SK-N-SH treated with all-trans-retinoic acid at 6 μM for 48 hours (cell line): Measurements from ENCODE around the gene ICAM3.

Source experiments
- ATAC-seq: fragments of 200-7000 bp; cut with Tn5 transposase; 3 replicates; pipeline ENCODE4 v1.9.1; 2020; ENCODE audit warnings: mild to moderate bottlenecking, moderate library complexity
- ARNTL ChIP-seq: fragments of 450-650 bp; formaldehyde crosslinking; IDR thresholded peaks from 2 replicates; pipeline ENCODE4 v1.5.0; 2020; ENCODE audit warnings: low read depth, mild to moderate bottlenecking, moderate library complexity, borderline replicate concordance
- BACH2 ChIP-seq: fragments of 250-450 bp; sonication (Bioruptor Pico); IDR thresholded peaks from 2 replicates; pipeline ENCODE4 v1.9.0; 2021; ENCODE audit warnings: mild to moderate bottlenecking, borderline replicate concordance
- CREB5 ChIP-seq: fragments of 250-450 bp; sonication (Bioruptor Pico); IDR thresholded peaks from 2 replicates; pipeline ENCODE4 v1.5.1; 2020; ENCODE audit warnings: low read depth, mild to moderate bottlenecking, moderate library complexity
- CSDC2 ChIP-seq: fragments of 250-450 bp; sonication (Bioruptor Pico); IDR thresholded peaks from 2 replicates; pipeline ENCODE4 v1.5.0; 2020; ENCODE audit warnings: mild to moderate bottlenecking, moderate library complexity
- ESRRG ChIP-seq: fragments of 250-450 bp; sonication (Bioruptor Pico); IDR thresholded peaks from 2 replicates; pipeline ENCODE4 v1.6.1; 2021; ENCODE audit warnings: mild to moderate bottlenecking
- GLIS3 ChIP-seq: fragments of 250-450 bp; sonication (Bioruptor Pico); IDR thresholded peaks from 2 replicates; pipeline ENCODE4 v1.5.0; 2020; ENCODE audit warnings: mild to moderate bottlenecking, moderate library complexity
- ISL1 ChIP-seq: fragments of 250-450 bp; sonication (Bioruptor Pico); IDR thresholded peaks from 2 replicates; pipeline ENCODE4 v2.1.2; 2022; ENCODE audit warnings: mild to moderate bottlenecking, moderate library complexity
- OSR1 ChIP-seq: fragments of 250-450 bp; sonication (Bioruptor Pico); IDR thresholded peaks from 2 replicates; pipeline ENCODE4 v1.8.0; 2022; ENCODE audit warnings: moderate library complexity, mild to moderate bottlenecking, inconsistent platforms
- PPARA ChIP-seq: fragments of 250-450 bp; sonication (Bioruptor Pico); IDR thresholded peaks from 2 replicates; pipeline ENCODE4 v1.5.0; 2020; ENCODE audit warnings: mild to moderate bottlenecking, borderline replicate concordance
- RARB ChIP-seq: fragments of 250-450 bp; sonication (Bioruptor Pico); IDR thresholded peaks from 2 replicates; pipeline ENCODE4 v1.8.0; 2021; ENCODE audit warnings: mild to moderate bottlenecking, moderate library complexity
- SNAI2 ChIP-seq: fragments of 250-450 bp; sonication (Bioruptor Pico); IDR thresholded peaks from 2 replicates; pipeline ENCODE4 v1.5.0; 2020; ENCODE audit warnings: mild to moderate bottlenecking, moderate library complexity
- TCF4 ChIP-seq: fragments of 250-450 bp; sonication (Bioruptor Pico); IDR thresholded peaks from 2 replicates; pipeline ENCODE4 v1.8.0; 2021; ENCODE audit warnings: mild to moderate bottlenecking, moderate library complexity, borderline replicate concordance
- TOX ChIP-seq: fragments of 250-450 bp; sonication (Bioruptor Pico); IDR thresholded peaks from 2 replicates; pipeline ENCODE4 v1.8.0; 2021; ENCODE audit warnings: mild to moderate bottlenecking, moderate library complexity, borderline replicate concordance
- TSHZ2 ChIP-seq: fragments of 250-450 bp; sonication (Bioruptor Pico); IDR thresholded peaks from 2 replicates; pipeline ENCODE4 v1.5.0; 2020; ENCODE audit warnings: mild to moderate bottlenecking, moderate library complexity
- ZC3H10 ChIP-seq: fragments of 250-450 bp; sonication (Bioruptor Pico); IDR thresholded peaks from 2 replicates; pipeline ENCODE4 v1.5.1; 2021; ENCODE audit warnings: mild to moderate bottlenecking, moderate library complexity
- ZFP3 ChIP-seq: fragments of 250-450 bp; sonication (Bioruptor Pico); IDR thresholded peaks from 2 replicates; pipeline ENCODE4 v1.5.0; 2020; ENCODE audit warnings: mild to moderate bottlenecking, moderate library complexity
- ZFP30 ChIP-seq: fragments of 450-650 bp; formaldehyde crosslinking; IDR thresholded peaks from 2 replicates; pipeline ENCODE4 v1.5.0; 2022; ENCODE audit warnings: mild to moderate bottlenecking, moderate library complexity
- ZNF565 ChIP-seq: fragments of 450-650 bp; formaldehyde crosslinking; conservative IDR thresholded peaks from 2 replicates; pipeline ENCODE4 v1.5.0; 2020; ENCODE audit warnings: low read depth, mild to moderate bottlenecking, moderate library complexity
- ZNF70 ChIP-seq: fragments of 450-650 bp; formaldehyde crosslinking; IDR thresholded peaks from 2 replicates; pipeline ENCODE4 v1.5.0; 2020; ENCODE audit warnings: mild to moderate bottlenecking, moderate library complexity
- ZNF8 ChIP-seq: fragments of 450-650 bp; formaldehyde crosslinking; IDR thresholded peaks from 2 replicates; pipeline ENCODE4 v1.5.0; 2020; ENCODE audit warnings: mild to moderate bottlenecking, moderate library complexity
- TF ChIP-seq, protein P1 (sequence below): fragments of 250-450 bp; sonication (Bioruptor Pico); IDR thresholded peaks from 2 replicates; pipeline ENCODE4 v1.8.0; 2020; ENCODE audit warnings: mild to moderate bottlenecking, moderate library complexity, borderline replicate concordance
- TF ChIP-seq, protein P2 (sequence below): fragments of 250-450 bp; sonication (Bioruptor Pico); IDR thresholded peaks from 2 replicates; pipeline ENCODE4 v1.8.0; 2021; ENCODE audit warnings: low read depth, mild to moderate bottlenecking, moderate library complexity, borderline replicate concordance
- TF ChIP-seq, protein P3 (sequence below): fragments of 250-450 bp; sonication (Bioruptor Pico); IDR thresholded peaks from 2 replicates; pipeline ENCODE4 v1.5.1; 2021; ENCODE audit warnings: mild to moderate bottlenecking, moderate library complexity

The ICAM3 gene, protein sequence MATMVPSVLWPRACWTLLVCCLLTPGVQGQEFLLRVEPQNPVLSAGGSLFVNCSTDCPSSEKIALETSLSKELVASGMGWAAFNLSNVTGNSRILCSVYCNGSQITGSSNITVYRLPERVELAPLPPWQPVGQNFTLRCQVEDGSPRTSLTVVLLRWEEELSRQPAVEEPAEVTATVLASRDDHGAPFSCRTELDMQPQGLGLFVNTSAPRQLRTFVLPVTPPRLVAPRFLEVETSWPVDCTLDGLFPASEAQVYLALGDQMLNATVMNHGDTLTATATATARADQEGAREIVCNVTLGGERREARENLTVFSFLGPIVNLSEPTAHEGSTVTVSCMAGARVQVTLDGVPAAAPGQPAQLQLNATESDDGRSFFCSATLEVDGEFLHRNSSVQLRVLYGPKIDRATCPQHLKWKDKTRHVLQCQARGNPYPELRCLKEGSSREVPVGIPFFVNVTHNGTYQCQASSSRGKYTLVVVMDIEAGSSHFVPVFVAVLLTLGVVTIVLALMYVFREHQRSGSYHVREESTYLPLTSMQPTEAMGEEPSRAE

GRCh38 chr19:10339380-10339960 is at the start of gene ICAM3:
Gene ICAM3 (minus strand): TSS chr19:10339624. CDS start chr19:10339614, 10 bp downstream.
- ATAC-seq: no peak
- TF ChIP-seq PPARA (CRISPR knock-in tag): no peak
- no peak for TF ChIP-seq ESRRG (CRISPR knock-in tag)
- no peak for TF ChIP-seq ZNF565
- no peak for TF ChIP-seq ARNTL (CRISPR knock-in tag)
- no peak for TF ChIP-seq ZNF8 (CRISPR knock-in tag)
- TF ChIP-seq ZNF70 (CRISPR knock-in tag): no peak
- no peak for TF ChIP-seq ZFP30 (CRISPR knock-in tag)
- no peak for TF ChIP-seq TCF4
- no peak for TF ChIP-seq ZFP3 (CRISPR knock-in tag)
- TF ChIP-seq CSDC2 (CRISPR knock-in tag): no peak
- TF ChIP-seq ISL1: no peak
- TF ChIP-seq, protein P1, sequence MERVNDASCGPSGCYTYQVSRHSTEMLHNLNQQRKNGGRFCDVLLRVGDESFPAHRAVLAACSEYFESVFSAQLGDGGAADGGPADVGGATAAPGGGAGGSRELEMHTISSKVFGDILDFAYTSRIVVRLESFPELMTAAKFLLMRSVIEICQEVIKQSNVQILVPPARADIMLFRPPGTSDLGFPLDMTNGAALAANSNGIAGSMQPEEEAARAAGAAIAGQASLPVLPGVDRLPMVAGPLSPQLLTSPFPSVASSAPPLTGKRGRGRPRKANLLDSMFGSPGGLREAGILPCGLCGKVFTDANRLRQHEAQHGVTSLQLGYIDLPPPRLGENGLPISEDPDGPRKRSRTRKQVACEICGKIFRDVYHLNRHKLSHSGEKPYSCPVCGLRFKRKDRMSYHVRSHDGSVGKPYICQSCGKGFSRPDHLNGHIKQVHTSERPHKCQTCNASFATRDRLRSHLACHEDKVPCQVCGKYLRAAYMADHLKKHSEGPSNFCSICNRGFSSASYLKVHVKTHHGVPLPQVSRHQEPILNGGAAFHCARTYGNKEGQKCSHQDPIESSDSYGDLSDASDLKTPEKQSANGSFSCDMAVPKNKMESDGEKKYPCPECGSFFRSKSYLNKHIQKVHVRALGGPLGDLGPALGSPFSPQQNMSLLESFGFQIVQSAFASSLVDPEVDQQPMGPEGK (CRISPR knock-in tag): no peak
- no peak for TF ChIP-seq TOX
- TF ChIP-seq RARB (CRISPR knock-in tag): no peak
- TF ChIP-seq, protein P2, sequence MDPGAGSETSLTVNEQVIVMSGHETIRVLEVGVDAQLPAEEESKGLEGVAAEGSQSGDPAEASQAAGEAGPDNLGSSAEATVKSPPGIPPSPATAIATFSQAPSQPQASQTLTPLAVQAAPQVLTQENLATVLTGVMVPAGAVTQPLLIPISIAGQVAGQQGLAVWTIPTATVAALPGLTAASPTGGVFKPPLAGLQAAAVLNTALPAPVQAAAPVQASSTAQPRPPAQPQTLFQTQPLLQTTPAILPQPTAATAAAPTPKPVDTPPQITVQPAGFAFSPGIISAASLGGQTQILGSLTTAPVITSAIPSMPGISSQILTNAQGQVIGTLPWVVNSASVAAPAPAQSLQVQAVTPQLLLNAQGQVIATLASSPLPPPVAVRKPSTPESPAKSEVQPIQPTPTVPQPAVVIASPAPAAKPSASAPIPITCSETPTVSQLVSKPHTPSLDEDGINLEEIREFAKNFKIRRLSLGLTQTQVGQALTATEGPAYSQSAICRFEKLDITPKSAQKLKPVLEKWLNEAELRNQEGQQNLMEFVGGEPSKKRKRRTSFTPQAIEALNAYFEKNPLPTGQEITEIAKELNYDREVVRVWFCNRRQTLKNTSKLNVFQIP (CRISPR knock-in tag): no peak
- no peak for TF ChIP-seq GLIS3 (CRISPR knock-in tag)
- TF ChIP-seq, protein P3, sequence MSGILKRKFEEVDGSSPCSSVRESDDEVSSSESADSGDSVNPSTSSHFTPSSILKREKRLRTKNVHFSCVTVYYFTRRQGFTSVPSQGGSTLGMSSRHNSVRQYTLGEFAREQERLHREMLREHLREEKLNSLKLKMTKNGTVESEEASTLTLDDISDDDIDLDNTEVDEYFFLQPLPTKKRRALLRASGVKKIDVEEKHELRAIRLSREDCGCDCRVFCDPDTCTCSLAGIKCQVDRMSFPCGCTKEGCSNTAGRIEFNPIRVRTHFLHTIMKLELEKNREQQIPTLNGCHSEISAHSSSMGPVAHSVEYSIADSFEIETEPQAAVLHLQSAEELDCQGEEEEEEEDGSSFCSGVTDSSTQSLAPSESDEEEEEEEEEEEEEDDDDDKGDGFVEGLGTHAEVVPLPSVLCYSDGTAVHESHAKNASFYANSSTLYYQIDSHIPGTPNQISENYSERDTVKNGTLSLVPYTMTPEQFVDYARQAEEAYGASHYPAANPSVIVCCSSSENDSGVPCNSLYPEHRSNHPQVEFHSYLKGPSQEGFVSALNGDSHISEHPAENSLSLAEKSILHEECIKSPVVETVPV: no peak
- no peak for TF ChIP-seq SNAI2
- TF ChIP-seq ZC3H10: no peak
- TF ChIP-seq BACH2 (CRISPR knock-in tag): no peak

DNA sequence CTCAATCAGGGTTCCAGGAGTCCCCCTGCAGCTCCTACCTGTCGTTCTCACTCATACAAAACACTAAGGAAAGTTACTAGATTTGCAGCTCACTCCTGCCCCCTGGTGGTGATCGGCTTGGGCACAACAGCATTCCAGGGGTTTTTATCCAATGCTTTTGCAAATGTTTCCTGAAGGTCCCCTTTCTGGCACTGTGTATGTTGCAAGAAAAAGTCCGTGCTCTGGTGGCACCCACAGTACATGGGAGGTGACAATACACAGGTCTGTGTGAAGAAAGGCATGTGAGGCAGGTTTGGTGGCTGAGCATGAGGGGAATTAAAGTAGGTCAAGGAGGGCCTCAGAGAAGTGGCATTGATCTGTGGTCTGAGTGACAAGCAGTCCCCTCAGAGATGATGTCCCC is 49.5 kb upstream of the ICAM3 start:
- no peak for TF ChIP-seq ESRRG (CRISPR knock-in tag)
- TF ChIP-seq ZNF8 (CRISPR knock-in tag): no peak
- TF ChIP-seq SNAI2: no peak
- TF ChIP-seq ZNF70 (CRISPR knock-in tag): no peak
- no peak for TF ChIP-seq TCF4
- no peak for TF ChIP-seq OSR1 (CRISPR knock-in tag)
- no peak for TF ChIP-seq TSHZ2 (CRISPR knock-in tag)
- TF ChIP-seq CREB5: no peak
- no peak for TF ChIP-seq ZC3H10
- TF ChIP-seq, protein P2 (CRISPR knock-in tag): no peak
- no peak for TF ChIP-seq ZFP3 (CRISPR knock-in tag)
- TF ChIP-seq BACH2 (CRISPR knock-in tag): no peak
- TF ChIP-seq CSDC2 (CRISPR knock-in tag): no peak
- no peak for TF ChIP-seq PPARA (CRISPR knock-in tag)
- TF ChIP-seq ZNF565: no peak
- TF ChIP-seq RARB (CRISPR knock-in tag): no peak
- TF ChIP-seq, protein P3: no peak
- TF ChIP-seq ZFP30 (CRISPR knock-in tag): no peak
- TF ChIP-seq ISL1: no peak
- TF ChIP-seq ARNTL (CRISPR knock-in tag): no peak
- peak; percentile 81 for ATAC-seq
